GM21515 (cell line): ENCODE data around the gene NEU1.
"Not testable (repeated sequence)": the region's sequence is repeated elsewhere in the genome, so short reads cannot be mapped to it uniquely, and the experiment has no call there.

ENCODE experiments used
- ATAC-seq: cut with Tn5 transposase; IDR thresholded peaks from one replicate; pipeline ENCODE4 v1.9.1; 2021; ENCODE audit not compliant: unreplicated experiment

Gene NEU1

DNA sequence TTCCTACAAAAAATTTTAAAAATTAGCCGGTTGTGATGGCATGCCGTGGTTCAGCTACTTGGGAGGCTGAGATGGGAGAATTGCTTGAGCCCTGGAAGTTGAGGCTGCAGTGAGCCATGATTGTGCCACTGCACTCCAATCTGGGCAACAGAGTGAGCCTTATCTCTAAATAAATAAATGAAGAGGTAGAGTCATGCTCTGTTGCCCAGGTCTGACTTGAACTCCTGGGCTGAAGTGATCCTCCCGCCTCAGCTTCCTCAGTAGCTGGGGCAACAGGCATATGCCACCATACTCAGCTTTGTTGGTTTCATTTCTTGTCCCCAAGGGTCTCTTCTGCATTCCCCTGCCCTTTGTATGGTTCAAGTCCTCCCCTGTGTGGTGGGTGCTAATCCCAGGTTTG, 18.1 kb downstream of the NEU1 start:
- no peak for ATAC-seq

DNA sequence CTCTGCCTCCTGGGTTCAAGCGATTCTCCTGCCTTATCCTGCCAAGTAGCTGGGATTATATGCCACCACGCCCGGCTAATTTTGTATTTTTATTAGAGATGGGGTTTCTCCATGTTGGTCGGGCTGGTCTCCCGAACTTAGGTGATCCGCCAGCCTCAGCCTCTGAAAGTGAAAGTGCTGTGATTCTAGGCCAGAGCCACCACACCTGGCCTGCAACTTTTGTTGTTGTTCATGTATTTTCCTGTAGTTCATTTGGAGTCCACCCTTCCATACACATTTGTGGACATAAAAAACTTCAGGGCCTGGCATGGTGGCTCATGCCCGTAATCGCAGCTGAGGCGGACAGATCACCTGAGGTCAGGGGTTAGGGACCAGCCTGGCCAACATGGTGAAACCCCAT, 20.6 kb downstream of the NEU1 start:
- ATAC-seq: no peak

DNA sequence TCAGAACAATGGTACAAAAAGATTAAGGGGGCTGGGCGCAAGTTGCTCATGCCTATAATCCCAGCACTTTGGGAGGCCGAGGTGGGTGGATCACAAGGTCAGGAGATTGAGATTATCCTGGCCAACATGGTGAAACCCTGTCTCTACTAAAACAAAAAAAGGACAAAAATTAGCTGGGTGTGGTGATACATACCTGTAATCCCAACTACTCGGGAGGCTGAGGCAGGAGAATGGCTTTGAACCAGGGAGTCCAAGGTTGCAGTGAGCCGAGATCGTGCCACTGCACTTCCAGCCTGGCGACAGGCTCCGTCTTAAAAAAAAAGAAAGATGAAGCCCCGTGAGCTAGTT, 22.9 kb downstream of the NEU1 start:
- ATAC-seq: not testable (repeated sequence)

DNA sequence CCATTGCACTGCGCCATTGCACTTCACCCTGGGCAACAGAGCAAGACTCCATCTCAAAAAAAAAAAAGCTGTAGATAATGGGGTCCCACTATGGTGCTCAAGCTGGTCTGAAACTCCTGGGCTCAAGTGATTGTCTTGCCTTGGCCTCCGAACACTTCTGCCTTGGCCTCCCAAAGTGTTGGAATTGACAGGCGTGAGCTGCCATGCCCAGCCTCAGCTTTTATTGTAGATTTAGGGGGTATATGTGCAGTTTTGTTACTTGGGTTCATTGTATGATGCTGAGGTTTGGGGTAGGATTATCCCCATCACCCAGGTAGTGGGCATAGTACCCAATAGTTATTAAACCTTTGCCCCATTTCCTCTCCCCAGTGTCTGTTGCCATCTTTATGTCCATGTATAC, 23.7 kb downstream of the NEU1 start:
- ATAC-seq: no peak

DNA sequence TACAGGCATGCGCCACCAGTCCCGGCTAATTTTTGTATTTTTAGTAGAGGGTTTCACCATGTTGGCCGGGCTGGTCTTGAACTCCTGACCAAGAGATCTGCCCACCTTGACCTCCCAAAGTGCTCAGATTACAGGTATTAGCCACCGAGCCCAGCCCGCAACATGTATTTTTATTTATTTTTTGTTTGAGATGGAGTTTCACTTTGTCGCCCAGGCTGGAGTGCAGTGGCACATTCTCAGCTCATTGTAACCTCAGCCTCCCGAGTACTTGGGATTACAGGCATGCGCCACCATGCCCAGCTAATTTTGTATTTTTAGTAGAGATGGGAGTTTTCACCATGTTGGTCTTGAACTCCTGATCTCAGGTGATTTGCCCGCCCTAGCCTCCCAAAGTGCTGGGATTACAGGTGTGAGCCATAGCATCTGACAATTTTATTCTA, 24.5 kb downstream of the NEU1 start:
- ATAC-seq: not testable (repeated sequence)

DNA sequence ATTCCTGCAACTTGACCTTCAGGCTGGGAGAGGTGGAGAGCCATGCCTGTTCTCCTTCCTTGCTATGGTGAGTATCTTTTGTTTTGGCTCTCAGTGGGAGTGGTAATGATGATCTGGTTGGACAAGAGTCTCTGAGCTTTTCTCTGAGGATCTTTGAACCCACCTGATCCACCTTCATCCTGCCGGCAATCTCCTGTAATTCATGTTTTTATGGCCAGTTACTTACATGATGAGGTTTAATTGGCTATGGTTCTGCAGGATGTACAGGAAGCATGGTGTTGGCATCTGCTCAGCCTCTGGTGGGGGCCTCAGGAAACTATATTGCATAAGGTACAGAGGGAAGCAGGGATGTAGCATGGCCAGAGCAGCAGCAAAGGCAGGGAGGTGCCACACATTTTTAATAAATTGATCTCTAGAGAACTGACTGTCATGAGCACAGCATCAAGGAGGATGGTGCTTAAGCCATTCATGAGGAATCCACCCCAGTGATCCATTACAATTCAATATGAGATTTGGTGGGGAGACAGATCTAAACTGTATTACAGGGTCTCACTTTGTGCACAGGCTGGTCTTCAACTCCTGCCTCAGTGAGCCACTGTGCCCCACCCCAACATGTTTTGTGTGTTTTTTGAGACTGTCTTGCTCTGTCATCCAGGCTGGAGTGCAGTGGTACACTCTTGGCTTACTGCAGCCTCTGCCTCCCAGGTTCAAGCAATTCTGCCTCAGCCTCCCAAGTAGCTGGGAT, 25.1 kb downstream of the NEU1 start:
- ATAC-seq: no peak

DNA sequence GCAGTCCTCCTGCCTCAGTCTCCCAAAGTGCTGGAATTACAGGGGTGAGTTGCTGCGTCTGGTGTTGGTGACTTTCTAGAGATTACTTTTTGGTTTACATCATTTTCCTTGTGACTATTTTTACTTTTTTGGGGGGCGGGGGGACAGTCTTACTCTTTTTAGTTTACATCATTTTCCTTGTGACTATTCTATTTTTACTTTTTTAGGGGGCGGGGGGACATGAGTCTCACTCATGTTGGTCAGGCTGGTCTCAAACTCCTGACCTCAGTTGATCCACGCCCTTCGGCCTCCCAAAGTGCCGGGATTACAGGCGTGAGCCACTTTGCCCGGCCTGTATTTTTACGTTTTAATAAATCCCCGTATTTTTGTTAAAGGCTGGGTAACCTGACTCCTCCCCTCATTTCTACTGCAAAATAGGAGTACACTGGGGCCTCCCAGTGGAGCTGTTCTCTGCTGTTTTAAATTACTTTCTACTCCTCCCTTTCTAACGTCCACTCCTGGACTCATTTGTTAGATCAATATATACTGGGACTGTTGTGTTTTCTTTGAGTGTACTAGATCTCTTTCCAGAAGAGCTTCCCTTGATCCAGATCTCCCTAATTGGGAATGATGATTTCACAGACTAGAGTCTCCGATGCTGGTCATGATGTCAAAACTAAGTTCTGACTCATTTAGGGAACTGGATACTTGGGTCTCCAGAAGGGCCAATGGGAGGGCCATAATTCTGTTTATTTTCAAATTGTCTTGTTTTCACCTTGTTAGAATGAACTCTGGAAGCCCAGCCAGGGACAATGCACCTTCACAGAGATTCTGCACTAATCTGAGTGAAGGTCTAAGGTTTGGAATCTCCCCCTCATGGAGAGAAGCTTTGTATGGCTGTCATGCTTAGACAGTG, 25.9 kb downstream of the NEU1 start:
- ATAC-seq: no peak

DNA sequence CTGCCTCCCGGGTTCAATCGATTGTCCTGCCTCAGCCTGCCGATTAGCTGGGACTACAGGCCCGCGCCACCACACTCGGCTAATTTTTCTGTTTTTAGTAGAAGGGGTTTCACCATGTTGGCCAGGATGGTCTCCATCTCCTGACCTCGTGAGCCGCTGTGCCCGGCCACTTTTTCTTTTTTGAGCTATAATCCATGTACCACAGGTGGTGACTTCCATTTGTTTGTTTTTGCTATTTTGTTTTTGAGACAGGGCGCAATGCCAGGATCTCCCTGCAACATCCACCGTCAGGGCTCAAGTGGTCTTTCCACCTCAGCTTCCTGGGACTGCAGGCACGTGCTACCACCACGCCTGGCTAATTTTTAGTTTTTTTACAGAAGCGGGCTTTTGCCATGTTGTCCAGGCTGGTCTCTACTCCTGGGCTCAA, 26.6 kb downstream of the NEU1 start:
- no peak for ATAC-seq

DNA sequence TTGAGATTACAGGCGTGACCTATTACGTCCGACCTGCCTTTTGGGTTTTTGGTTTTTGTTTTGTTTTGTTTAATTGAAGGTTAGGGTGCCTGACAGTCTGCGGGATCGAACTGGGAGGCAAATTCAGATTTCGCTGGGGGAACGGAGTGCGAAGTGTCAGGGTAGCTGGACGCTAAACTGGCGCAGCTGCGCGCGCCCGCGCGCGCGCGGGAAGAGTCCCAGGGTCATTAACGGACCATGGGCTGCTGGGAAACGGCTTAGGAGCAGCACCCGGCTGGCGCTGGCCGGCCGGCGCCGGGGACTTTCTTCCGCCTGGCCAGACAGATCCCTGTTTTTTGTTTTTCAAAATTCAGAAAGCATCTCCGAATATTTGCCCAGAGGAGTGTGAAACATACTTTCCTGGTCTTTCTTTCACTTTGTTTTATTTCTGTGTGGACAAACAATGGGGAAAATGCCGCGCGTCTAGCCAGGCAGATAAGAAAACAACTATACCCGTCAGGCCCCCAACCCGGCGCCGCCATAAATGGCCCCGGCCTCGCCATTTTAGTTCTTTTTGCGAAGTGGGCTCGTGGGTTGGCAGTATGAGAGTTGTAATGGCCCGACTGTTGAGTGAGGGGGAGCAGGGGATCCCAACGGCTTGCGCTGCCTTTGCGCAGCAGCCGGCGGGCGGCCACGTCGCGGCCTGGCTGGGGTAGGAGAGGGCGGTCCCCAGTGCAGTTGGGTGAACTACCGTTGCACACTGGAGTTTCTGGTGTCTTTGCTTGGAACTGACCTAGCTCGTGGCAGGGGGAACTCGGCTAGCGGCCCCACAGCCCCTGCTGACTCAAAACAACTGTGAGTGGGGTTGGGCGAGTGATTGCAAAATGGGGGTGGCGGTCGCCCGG, 28.0 kb downstream of the NEU1 start:
- peak; percentile 43 for ATAC-seq

DNA sequence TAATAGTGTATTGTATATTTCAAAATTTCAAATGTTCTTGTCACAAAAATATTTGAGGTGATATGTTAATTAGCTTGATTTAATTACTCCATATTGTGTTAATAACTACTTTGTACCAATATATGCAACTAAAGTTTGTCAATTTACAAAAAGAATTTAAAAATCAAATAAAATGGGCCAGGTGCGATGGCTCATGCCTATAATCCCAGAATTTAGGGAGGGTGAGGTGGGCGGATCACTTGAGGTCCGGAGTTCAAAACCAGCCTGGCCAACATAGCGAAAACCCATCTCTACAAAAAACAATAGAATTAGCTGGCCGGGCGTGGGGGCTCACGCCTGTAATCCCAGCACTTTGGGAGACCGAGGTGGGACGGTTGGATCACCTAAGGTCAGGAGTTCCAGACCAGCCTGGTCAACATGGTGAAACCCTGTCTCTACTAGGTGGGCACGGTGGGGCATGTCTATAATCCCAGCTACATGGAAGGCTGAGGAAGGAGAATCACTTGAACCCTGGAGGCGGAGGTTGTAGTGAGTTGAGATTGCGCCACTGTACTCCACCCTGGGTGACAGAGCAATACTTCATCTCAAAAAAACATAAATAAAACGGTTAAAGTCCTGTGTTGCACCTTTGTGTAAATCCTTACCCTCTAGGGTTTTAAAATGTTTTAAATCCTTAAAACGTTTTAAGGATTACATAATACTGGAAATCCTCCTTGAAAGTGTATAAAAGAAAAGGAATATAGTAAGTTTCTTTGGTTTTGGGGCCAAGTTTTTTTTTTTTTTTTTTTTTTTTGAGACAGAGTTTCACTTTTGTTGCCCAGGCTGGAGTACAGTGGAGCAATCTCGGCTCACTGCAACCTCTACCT, 31.0 kb downstream of the NEU1 start:
- no peak for ATAC-seq

DNA sequence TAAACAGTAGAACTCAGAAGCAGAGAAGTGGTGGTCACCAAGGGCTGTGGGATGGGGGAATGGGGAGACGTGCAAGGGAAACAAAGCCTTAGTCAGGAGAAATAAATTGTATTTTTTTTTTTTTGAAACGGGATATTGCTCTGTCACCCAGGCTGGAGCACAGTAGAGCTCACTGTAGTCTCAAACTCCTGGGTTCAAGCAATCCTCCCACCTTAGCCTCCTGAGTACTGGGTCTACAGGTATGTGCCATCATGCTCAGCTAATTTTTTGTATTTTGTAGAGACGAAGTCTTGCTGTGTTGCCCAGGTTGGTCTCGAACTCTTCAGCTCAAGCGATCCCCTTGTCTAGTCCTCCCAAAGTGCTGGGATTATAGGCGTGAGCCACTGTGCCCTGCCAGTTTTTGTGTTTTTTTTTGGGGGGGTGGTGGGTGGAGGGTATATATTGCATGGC, 31.7 kb downstream of the NEU1 start:
- no peak for ATAC-seq

DNA sequence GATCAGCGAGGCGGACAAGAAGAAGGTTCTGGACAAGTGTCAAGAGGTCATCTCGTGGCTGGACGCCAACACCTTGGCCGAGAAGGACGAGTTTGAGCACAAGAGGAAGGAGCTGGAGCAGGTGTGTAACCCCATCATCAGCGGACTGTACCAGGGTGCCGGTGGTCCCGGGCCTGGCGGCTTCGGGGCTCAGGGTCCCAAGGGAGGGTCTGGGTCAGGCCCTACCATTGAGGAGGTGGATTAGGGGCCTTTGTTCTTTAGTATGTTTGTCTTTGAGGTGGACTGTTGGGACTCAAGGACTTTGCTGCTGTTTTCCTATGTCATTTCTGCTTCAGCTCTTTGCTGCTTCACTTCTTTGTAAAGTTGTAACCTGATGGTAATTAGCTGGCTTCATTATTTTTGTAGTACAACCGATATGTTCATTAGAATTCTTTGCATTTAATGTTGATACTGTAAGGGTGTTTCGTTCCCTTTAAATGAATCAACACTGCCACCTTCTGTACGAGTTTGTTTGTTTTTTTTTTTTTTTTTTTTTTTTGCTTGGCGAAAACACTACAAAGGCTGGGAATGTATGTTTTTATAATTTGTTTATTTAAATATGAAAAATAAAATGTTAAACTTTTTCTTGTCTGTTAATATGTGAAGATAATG, 32.9 kb downstream of the NEU1 start:
- no peak for ATAC-seq

DNA sequence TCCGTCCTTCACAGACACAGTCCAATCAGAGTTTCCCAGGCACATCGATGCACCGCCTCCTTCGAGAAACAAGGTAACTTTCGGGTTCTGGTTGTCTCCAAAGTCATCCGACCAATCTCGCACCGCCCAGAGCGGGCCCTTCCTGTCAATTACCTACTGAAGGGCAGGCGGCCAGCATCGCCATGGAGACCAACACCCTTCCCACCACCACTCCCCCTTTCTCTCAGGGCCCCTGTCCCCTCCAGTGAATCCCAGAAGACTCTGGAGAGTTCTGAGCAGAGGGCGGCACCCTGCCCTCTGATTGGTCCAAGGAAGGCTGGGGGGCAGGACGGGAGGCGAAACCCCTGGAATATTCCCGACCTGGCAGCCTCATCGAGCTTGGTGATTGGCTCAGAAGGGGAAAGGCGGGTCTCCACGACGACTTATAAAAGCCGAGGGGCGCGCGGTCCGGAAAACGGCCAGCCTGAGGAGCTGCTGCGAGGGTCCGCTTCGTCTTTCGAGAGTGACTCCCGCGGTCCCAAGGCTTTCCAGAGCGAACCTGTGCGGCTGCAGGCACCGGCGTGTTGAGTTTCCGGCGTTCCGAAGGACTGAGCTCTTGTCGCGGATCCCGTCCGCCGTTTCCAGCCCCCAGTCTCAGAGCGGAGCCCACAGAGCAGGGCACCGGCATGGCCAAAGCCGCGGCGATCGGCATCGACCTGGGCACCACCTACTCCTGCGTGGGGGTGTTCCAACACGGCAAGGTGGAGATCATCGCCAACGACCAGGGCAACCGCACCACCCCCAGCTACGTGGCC, 35.1 kb downstream of the NEU1 start, which contains the start of gene HSPA1B:
Gene HSPA1B, plus strand, starts transcription at position 453 of the 794 bp plus-strand sequence. Its CDS starts 213 bp downstream, at position 666.
- ATAC-seq: peak; percentile 59

DNA sequence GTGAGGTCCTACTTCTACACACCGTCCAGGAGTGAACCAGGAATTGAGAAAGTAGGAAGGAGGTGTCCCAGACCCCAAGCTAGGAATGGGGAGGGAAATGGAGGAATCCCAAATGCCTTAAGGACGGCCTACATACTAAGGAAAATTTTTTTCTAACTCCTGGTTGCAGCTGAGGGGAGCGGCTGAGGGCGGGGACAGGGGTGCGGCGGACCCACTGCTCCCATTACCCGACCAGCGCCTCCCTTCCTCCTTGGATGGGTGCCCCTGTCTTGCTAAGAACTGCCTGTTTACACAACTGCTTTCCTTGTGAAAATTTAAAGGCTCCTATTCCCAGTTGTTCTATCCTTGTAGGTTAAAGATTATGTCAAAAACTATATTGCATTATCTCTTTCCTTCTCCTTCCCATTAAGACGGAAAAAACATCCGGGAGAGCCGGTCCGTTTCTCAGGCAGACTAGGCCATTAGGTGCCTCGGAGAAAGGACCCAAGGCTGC, 35.8 kb downstream of the NEU1 start:
- no peak for ATAC-seq

DNA sequence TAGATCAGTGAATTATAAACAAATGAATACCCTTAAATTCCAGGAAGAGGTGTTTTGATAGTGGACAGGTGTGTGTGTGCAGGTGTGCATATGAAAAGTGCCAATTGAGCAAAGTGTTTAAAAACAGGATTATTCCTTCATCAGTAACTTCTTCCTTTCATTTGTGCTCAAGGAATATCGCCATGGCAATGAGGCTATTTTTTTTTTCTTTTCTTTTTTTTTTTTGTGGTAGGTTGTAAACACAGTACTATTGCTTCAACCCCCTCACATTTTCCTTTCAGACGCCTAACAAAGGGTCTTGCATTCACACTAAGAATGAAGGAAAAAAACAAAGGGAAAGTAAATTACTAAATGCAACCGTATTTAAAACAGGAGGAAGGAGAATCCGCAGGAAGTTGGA, 37.1 kb downstream of the NEU1 start:
- ATAC-seq: no peak

DNA sequence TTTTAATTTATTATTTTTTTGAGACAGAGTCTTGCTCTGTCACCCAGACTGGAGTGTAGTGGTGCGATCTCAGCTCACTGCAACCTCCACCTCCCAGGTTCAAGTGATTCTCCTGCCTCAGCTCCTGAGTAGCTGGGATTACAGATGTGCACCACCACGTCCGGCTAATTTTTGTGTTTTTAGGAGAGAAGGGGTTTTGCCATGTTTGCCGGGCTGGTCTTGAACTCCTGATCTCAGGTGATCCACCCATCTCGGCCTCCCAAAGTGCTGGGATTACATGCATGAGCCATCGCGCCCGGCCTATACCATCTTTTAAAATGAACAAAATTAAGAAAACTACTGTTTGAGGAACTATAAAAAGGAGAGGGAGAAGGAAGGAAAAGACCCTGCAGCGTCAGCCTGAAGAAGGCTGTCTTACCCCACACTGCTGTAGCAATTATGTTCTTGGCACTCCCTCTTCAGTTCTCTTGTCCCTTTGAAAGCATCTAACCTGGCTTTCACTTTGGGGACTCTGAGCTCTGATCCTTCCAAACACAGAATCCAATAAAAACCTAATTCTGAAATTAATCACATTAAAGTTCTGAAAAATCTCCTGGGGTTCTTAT, 38.9 kb downstream of the NEU1 start:
- not testable (repeated sequence) for ATAC-seq

DNA sequence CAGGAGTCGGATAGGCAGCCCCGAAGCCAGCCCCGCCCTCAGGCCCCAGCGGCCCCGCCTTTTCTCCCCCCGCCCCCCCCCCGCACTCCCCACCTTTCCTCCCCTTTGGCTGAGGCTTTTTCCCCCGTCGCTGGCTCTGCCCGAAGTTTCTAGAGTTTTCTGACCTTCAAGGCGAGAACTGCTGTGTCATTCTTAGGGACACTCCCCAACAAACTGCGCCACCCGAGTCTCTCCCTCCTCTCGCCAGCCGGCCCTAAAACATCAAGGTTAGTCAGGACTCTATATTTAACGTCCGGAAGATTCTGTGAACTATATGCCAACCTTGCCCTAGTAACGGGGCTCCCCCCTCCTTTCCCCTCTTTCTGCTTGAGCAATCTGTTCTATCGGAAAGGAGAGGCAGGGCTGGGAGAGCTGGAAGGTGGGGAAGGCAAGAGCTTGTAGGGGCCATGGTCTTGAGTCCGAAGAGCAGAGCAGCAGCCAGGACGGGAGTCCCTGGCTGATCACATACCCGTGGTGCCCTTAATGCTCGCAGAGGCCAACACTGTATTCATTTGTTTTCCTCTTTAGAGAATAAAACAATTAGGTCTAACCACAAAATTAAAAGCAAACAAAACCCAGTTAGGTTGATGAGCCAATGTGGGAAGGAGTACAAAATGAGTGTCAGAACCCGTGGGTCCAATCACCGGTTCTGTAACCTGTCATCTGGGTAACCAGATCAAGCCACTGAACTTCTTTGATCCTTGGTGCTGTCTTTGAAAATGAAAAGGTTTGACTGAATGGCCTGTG, 40.4 kb downstream of the NEU1 start:
- peak; percentile 32 for ATAC-seq
